Forelimb muscle (tissue), 1 donor: ENCODE results near the gene SH3TC1. TPM values are rescaled to one million over a fixed set of nuclear protein-coding genes. Genes with fewer than 3 reads are reported as not detected.

Experiments used
- DNase-seq: peaks from one replicate; pipeline ENCODE4 v3.0.0-alpha.2; 2013; ENCODE audit warnings: low read depth
- polyA plus RNA-seq: library from polyadenylated mRNA; unstranded; fragments of 120-200 nt; gene quantifications from one replicate; pipeline ENCODE4 v1.2.1, GENCODE V29; 2013; ENCODE audit not compliant: insufficient read length

The SH3TC1 gene
- polyA plus RNA-seq, 1 donor = 8.5 TPM

DNA sequence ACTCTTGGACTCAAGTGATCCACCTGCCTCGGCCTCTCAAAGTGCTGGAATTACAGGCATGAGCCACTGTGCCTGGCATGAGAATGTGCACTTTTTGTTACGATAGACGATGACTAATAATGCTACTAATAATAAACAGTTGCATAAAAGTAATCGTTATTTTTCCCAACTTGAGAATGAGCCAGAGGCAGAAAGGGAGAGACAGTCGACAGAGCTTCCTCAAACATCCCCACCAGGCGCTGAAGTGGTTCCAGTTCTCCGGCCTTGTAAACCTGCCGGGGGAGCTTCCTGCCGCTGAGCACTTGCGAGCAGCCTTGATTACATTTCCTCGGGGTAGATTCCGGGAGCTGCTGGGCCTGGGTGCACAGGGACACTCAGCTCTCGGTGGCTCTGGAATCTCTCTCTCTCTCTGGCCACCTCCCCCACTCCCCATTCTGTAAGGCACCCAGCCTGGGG lies 61.6 kb downstream of the SH3TC1 start:
- DNase-seq = no peak

DNA sequence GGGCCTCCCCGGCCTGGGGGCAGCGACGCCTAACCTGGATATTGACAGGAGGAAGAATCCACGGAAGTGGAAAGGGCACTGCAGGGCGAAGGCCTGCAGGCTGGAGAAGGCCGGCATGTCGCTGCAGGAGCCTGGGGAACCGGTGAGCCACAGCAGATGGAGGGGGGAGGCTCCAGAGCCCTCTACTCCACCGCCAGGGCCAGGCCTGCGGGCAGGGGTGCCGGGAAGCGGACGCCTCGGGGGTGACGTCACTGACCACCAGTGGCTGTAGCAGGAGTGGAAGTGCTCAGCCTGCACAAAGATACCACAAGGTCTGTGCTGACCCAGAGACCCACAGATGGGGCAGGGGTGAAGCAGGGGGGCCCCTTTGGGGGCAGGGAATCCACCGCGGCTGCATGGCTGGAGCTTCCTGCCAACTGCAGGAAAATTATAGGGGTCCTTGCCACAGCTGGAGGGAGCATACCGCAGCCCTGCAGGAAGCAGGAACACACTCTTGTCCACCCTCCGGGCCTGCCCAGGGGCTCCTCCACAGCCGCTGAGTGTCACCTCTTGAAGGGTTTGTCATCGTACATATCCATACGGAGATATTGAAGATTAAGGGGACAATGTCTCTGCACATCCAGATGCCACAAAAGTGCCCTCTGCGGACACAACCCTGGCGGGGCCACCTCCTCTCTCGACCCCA lies 62.9 kb downstream of the SH3TC1 start:
- no peak for DNase-seq

- DNase-seq = no peak
Measured at GRCh38 chr4:8262637-8263322, 63.7 kb downstream of the SH3TC1 start.

GRCh38 chr4:8263397-8263796 lies 64.3 kb downstream of the SH3TC1 start:
- DNase-seq = no peak

DNA sequence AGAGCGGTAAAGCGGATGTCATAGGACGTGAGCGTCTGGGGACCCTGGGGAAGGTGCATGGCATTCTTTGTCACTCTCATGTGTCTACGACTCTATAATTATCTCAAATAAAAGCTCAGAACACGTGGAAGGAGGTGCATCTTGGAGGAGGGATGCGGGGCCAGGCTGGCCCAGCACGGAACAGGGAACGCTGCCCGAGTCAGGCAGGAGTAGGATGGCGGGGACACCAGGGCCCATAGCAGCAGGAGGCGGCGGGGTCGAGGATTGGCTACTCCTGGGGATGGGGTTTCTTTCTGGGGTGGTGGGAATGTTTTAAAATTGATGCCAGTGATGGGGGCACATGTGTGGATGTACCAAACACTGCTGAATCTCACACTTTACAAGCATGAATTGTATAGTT lies 65.0 kb downstream of the SH3TC1 start:
- no peak for DNase-seq

DNA sequence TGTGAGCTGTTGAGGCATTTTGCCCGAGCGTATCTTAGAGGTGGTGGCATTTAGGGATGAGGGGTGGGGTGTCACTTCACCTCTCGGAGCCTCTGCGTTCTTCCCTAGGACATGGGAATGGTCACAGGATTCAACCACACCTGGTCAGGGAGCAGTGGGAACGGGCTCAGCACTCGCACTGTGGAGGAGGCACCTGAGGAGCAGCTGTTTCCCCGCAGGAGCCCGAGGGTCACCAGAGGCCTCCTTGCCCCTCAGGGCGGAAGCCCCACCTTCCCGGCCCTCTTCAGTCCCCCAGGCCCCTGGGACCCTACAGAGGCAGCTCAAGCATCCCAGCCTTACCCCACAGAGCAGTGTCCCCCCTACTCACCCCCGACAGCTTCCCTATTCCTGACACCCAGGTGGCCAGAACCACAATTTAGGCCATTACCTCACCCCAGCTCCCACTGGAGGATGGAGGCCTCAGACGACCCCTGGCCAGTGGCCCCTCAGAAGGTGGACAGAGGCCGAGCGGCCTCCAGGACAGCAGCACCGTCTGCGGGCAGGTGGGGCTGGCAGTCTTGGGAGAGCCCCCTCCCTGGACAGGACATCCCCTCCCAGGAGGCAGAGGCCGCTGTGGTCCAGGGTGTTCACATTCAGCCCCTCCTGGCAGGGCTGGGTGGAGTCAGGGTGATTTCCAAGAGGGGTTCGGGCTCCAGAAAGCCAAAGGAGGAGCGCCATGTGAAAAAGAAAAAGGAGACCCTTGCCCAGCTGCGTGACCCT lies 66.3 kb downstream of the SH3TC1 start:
- DNase-seq = no peak

- DNase-seq = no peak
Measured at GRCh38 chr4:8266088-8266487, 67.0 kb downstream of the SH3TC1 start.

- DNase-seq = no peak
Measured at GRCh38 chr4:8266508-8266907, 67.4 kb downstream of the SH3TC1 start.

DNA sequence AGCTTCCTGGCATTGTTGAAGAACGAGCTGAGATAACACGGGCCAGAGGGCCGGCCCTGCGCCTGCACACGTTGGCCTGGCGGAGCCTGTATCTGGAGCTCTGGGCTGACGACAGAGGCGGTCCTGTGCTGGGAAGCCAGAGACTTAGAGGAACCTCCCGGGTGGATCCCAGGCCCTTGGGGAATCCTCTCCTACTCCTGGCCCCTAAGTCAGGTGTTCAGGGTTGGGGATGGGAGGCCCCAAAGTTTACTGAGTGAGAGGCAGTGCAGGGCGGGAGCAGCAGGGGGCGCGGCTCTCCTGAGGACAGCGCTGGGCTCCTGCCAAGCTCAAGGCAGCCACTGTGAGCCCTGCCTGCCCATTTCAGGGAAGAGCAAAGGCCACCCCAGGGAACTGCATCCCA lies 68.0 kb downstream of the SH3TC1 start:
- DNase-seq = no peak

DNA sequence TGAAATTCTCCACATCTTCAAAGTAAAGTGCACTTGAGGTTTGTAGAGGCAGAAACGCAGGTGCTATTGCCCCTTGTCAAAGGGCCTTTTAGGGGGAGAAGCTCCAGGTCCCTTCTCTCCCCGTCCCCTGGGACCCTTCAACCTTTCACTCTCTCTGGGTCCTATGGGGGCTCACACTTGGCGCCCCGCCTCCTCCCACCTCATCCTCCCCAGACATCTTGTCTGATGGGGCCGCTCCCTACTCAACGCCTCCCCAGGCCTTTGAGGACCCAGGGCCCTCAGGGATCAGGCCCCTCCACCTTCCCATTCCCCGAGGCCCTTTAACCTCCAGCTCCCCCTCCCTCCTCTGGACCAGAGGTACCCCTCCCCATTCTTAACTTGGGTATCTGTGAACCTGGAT lies 69.1 kb downstream of the SH3TC1 start:
- no peak for DNase-seq

- no peak for DNase-seq
Measured at GRCh38 chr4:8268901-8269534, 69.9 kb downstream of the SH3TC1 start.

GRCh38 chr4:8269535-8270417 lies 70.7 kb downstream of the SH3TC1 start, which contains the start of gene HTRA3:
Gene HTRA3 (plus strand): TSS chr4:8269754. CDS start chr4:8269969, 215 bp downstream.
- no peak for DNase-seq

GRCh38 chr4:8270418-8270771 lies 71.3 kb downstream of the SH3TC1 start:
- DNase-seq = no peak

GRCh38 chr4:8270912-8271815 lies 72.1 kb downstream of the SH3TC1 start:
- no peak for DNase-seq

DNA sequence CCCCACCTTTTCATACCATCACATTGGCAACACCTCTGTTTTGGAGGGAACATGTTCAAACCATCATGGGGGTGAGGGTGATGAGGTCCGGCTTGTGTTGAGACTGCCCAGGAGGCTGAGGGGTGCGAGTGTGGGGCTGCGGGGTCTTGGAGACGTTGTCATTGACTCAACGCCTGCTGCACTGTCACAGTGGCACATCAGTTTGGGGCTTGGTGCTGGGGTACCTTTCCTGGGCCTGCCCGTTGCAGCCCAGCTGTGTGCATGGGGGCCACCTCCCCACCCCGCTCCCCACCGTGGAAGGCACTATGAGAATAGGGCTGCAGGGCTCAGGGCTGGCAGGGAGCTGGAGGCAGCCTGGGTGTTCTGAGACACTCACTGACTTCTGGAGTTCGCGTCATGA lies 72.7 kb downstream of the SH3TC1 start:
- DNase-seq = no peak

DNA sequence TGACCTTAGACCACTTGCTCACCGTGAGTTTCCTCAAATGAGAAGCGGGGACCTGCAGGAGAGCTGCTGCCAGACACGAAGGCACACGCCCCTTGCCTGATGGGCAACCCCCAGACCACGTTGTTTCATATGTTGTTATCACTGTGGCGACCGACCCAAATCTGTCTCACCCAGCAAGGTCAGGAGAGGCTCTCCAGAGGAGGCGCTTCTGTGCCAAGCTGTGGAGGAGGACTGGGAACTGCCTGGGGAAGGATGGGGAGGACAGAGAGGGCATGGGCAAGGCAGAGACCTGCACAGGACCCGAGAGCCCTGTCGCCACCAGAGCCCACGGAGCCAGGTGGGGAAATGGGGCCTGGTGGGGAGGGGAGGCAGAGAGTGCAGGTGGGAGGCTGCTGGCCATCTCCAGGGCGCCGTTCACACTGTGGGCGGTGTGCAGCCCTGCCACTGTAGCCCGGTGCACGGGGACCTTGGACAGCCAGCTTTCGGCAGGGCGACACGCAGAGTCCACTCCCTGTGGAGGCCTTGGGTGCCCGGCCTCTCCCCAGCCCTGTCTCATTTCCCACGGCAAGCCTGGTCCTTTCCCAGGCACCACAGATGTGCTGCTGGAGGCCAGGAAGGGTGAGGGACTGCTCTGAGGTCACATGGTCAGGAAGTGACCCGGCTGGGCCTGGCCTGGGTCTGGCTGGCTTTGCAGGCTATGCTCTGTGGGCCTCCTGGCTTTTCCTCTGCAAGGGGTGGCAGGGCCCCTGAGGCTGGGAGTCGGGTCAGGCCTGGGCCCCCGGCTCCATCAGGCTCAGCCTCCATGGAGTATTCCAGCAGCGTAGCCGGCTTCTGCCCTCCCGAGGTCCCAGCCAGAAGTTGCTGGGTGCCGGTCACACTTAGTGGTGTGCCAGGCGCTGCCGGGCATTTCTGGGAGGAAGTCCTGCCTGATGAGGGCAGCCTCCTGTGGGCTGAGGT lies 73.7 kb downstream of the SH3TC1 start:
- DNase-seq = no peak

GRCh38 chr4:8273450-8273849 lies 74.4 kb downstream of the SH3TC1 start:
- DNase-seq = no peak

GRCh38 chr4:8274066-8274652 lies 75.1 kb downstream of the SH3TC1 start:
- no peak for DNase-seq
